Measurements from ENCODE around the gene LRRC4B.

LRRC4B gene

GRCh38 chr19:50501186-50501567, 67.1 kb downstream of the LRRC4B start:
- DNase-seq, result no peak

GRCh38 chr19:50500753-50501151, 67.5 kb downstream of the LRRC4B start:
- no peak for DNase-seq

- DNase-seq, result no peak
Observed at GRCh38 chr19:50500060-50500752, 68.0 kb downstream of the LRRC4B start.

- no peak for DNase-seq
Observed at GRCh38 chr19:50498219-50499056, 69.8 kb downstream of the LRRC4B start.

GRCh38 chr19:50497022-50497405, 71.2 kb downstream of the LRRC4B start:
- no peak for DNase-seq

- DNase-seq, result no peak
Observed at GRCh38 chr19:50496189-50497021, 71.8 kb downstream of the LRRC4B start.

GRCh38 chr19:50495020-50495531, 73.2 kb downstream of the LRRC4B start:
- DNase-seq, result no peak

GRCh38 chr19:50494186-50495019, 73.8 kb downstream of the LRRC4B start:
- no peak for DNase-seq

- no peak for DNase-seq
Observed at GRCh38 chr19:50493171-50493570, 75.1 kb downstream of the LRRC4B start.

GRCh38 chr19:50492303-50493052, 75.8 kb downstream of the LRRC4B start:
- no peak for DNase-seq

- DNase-seq, result no peak
Observed at GRCh38 chr19:50490991-50491472, 77.2 kb downstream of the LRRC4B start.

GRCh38 chr19:50490411-50490811, 77.8 kb downstream of the LRRC4B start:
- DNase-seq, result no peak

- DNase-seq, result no peak
Observed at GRCh38 chr19:50489461-50490011, 78.7 kb downstream of the LRRC4B start.

- DNase-seq, result no peak
Observed at GRCh38 chr19:50488389-50489194, 79.6 kb downstream of the LRRC4B start.

GRCh38 chr19:50486823-50487515, 81.3 kb downstream of the LRRC4B start:
- no peak for DNase-seq

- no peak for DNase-seq
Observed at GRCh38 chr19:50485284-50485955, 82.8 kb downstream of the LRRC4B start.

- no peak for DNase-seq
Observed at GRCh38 chr19:50482916-50483315, 85.3 kb downstream of the LRRC4B start.

GRCh38 chr19:50482271-50482855, 85.9 kb downstream of the LRRC4B start:
- no peak for DNase-seq
